GM21528 (cell line): Measurements from ENCODE around the gene TMEM51.

ENCODE experiments used
- ATAC-seq: cut with Tn5 transposase; IDR thresholded peaks from one replicate; pipeline ENCODE4 v1.9.1; 2021; ENCODE audit warnings: mild to moderate bottlenecking, moderate library complexity; ENCODE audit not compliant: unreplicated experiment, low FRiP score

Gene TMEM51

GRCh38 chr1:15191267-15191666 lies 37.7 kb downstream of the TMEM51 start:
- ATAC-seq = no peak

DNA sequence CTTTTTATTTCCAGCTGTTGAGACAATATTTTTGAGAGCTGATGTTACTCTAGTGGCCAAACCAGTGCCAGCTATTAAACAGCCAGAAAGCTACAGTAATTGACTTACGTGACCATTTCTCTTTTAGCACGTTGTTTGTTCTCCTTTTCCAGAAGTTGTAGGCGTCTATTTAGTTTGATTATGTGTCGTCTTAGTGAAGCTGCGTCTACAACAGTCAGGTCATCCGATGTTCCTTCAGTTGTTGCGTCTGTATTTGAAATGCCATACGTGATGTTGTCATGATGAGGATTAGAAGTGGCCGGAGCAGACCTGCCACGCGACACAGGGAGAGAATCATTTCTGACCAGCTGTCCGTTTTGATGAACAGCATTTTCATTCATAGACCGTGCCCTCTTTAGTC lies 38.2 kb downstream of the TMEM51 start:
- ATAC-seq = no peak

- ATAC-seq = no peak
Measured at GRCh38 chr1:15192916-15193550, 39.5 kb downstream of the TMEM51 start.

DNA sequence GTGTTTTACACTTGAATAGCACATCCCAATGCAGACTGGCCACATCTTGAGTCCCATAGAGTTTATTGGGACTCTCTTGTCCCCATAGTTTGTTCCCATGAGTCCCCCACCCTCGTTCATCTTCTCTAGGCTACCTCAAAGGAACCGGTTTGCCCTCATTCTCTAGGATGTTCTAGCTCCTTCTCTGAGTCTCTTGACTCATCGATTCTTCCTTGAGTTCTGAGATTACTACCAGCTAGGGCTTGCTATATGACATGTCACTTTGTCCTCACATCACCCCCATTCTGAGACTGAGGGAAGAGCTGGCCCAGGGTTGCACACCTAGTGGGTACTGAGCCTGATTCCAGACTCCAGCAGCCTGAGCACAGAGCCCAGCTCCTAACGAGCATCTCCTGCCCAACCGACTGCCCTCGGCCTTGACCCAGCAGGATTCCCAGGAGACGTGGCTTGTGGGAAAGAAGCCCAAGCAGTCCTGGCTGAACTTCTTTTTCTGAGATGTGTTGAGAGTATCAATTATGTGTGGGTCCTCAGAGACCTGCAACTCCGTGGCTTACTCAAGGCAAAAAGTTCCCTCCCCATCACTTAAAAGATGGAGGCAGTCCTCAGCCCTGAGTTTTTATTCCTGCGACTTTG lies 42.0 kb downstream of the TMEM51 start:
- no peak for ATAC-seq

DNA sequence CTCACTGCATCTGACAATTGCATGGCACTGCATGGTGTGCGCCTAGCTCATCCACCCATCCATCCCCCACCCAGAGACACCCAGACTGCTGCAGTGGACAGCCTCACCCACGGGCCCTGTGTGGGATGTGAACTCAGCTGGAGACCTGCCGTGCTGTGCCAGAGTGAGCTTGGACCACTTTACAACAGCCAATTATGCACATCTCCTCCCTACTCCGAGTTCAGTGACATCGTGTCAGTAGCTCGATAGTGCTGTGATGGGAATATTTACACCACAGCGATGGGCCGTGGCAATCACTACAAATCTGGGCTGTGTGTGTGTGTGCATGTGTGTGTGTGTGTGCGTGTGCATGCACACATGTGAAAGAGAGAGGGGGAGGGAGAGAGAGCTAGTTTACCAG lies 42.5 kb downstream of the TMEM51 start:
- ATAC-seq = no peak

DNA sequence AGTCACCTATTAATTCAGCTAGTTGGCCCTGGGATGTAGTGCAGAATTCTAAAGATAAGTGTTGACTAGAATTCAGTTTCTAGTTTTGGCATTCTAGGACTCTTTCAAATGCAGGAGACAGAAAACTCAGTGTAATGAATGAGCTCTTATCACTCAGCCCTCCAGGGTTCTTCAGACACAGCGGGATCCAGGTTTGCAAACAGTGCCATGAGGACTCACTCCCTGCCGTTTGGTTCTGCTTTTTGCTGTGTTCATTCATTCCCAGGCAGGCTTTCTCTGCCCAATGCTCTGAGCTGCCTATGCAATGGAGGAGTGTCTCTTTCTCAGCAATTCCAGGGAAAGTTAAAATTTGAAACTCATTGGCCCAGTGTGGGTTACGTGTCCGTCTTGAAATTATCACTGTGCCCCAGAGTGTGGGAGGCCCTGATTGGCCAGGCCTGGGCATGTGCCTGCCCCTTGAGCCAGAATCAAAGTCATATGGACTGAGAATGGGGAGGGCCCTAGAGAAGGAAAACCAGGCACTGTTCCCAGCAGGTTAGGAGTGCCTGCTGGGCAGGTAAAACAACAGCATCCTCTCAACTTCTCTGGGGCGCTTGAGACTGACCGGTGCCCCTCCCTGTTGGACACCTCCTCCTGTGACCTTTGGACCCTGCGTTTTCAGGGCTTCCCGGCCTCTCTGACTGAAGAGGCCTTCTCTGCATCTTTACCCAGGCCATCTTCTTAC lies 43.4 kb downstream of the TMEM51 start:
- ATAC-seq = no peak

GRCh38 chr1:15197591-15198447 lies 44.3 kb downstream of the TMEM51 start:
- no peak for ATAC-seq

GRCh38 chr1:15198684-15199083 lies 45.1 kb downstream of the TMEM51 start:
- ATAC-seq = no peak

DNA sequence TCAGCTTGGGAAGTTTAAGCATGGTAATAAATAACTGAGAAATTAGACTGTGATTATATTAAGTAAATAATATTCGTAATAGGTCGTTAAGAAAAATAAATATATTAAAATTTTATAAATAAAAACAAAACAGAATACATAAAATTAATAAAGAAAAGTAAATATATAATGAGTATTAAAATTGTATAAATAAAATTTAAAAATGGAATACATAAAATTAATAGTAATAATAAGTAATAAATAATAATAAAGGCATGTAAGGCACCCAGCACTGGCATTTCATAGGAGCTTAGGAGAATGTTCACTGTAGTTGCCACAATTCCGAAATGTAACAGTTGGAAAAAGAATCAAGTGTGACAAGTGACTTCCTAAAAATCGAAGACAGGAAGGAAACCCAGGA lies 47.7 kb downstream of the TMEM51 start:
- no peak for ATAC-seq

- ATAC-seq = no peak
Measured at GRCh38 chr1:15201849-15202551, 48.5 kb downstream of the TMEM51 start.

DNA sequence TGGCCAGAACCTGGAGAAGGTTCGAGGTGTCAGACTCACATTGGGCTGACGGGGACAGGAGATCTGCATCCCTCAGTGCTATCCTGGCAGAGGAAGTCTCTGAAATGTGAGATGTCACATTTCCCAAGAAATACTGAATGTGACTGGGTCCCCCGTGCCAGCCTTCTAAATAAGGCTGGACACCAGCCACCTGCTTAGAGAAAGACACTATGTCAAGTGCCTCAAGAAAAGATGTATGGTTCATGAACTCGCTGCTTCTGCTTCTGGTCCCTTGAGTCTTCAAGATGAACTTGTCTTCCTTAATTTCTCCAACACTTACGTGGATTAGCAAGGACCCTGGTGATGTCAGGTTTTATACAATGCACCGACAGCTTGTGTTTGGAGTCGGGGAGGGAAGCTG lies 51.4 kb downstream of the TMEM51 start:
- no peak for ATAC-seq

- no peak for ATAC-seq
Measured at GRCh38 chr1:15205586-15206346, 52.2 kb downstream of the TMEM51 start.

GRCh38 chr1:15206418-15207030 lies 53.0 kb downstream of the TMEM51 start:
- no peak for ATAC-seq

DNA sequence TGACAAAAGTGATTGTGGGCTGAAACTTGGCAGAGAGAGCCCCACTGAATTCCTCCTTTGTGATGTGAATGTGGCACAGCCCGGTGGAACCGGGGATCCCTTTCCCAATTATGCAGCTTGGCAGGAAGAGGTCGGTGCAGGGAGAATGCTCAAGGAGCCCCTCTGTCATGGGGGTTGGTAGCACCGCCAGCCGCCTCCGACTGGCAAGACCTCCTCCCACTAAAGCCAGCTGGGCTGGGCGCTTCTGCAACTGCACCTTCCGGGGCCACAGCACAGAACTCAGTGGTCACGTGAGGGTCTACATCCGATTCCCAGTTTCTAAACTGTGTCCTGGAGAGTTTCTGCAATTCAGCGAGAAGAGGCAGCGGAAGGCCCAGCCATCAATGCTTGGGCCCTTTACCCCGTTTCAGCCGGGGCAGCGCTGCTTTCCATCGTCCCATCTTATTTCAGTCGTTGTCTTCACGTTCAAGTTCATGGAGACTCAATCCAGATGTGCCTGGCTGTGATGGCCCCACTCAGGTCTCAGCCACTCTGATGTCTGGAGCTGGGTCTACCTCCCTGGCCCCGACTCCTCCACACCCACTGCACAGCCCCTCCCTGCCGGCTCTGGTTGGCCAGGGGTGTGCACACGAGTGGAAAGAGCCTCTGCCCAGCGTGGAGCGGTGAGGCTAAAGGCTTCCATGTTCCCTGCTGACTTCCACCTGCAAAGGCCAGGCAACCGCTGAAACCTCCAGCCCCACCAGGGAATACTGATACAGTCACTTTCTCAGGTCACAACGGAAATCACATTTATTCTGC lies 53.7 kb downstream of the TMEM51 start:
- no peak for ATAC-seq

DNA sequence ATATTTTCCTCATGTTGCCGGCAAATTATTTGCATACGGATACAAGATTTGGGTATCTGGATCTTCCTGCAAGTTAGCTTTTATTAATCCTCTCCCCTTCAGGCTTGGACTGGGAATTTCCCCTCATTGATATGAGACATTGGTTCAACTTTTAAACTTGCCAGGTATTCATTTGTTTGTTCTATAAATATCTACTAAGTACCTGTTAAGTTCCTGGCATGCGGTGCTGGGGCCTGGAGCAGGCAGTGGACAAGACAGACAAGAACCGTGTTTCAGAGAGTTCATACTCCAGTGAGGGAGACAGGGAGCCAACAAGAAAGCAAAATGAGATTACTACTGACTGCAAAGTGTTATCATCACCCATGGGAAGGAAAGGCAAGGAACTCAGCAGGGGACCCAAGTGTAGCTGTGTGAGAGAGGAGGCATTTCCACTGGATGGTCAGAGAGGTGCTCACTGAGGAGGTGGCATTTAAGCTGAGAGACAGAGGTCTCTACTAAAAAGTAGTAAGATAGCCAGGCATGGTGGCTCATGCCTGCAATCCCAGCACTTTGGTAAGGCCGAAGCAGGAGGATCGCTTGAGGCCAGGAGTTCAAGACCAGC lies 54.4 kb downstream of the TMEM51 start:
- no peak for ATAC-seq

GRCh38 chr1:15210651-15211375 lies 57.3 kb downstream of the TMEM51 start:
- no peak for ATAC-seq

- no peak for ATAC-seq
Measured at GRCh38 chr1:15211424-15211823, 57.9 kb downstream of the TMEM51 start.
